Lower lobe of right lung (tissue), 2 donors: ENCODE measurements around the gene SCG2. TPM values are rescaled to one million over a fixed set of nuclear protein-coding genes. Genes with fewer than 3 reads are reported as not detected.
A peak's percentile ranks its signal among the peaks of the same experiment; 100 is the strongest.

Experiments used
- ATAC-seq, 2 donors: fragments of 200-7000 bp; cut with Tn5 transposase; one replicate each; pipeline ENCODE4 v1.9.1; 2020 to 2022; ENCODE audit warnings: mild to moderate bottlenecking in 2 of 2, moderate library complexity in 2 of 2
- DNase-seq: peaks from one replicate; pipeline ENCODE4 v3.0.0-alpha.2; 2020
- H3K27ac ChIP-seq: fragments of 200-600 bp; one replicate; pipeline ENCODE4 v1.8.0; 2022
- H3K27me3 ChIP-seq: fragments of 200-600 bp; one replicate; pipeline ENCODE4 v1.8.0; 2022; ENCODE audit warnings: low read depth
- H3K36me3 ChIP-seq: fragments of 200-600 bp; one replicate; pipeline ENCODE4 v1.8.0; 2022; ENCODE audit warnings: mild to moderate bottlenecking
- H3K4me1 ChIP-seq: fragments of 200-600 bp; one replicate; pipeline ENCODE4 v1.8.0; 2022
- H3K4me3 ChIP-seq: fragments of 200-600 bp; one replicate; pipeline ENCODE4 v1.8.0; 2022; ENCODE audit warnings: mild to moderate bottlenecking
- H3K9me3 ChIP-seq: fragments of 200-600 bp; one replicate; pipeline ENCODE4 v1.8.0; 2022
- intact Hi-C: fragments of 100-400 bp; cut with DNase I; formaldehyde crosslinking; loops from one replicate; pipeline ENCODE4 v1.11.0; 2022
- total RNA-seq: library from RNA; stranded (reverse); fragmentation: NEBNext Ultra II Directional; extraction: Animal tissue kit (Norgen Biotek cat#: 25700); gene quantifications from one replicate; pipeline ENCODE4 v1.2.1, GENCODE V29; 2021
- TF ChIP-seq, protein P1 (sequence below): fragments of 200-600 bp; IDR thresholded peaks from one replicate; pipeline ENCODE4 v1.8.0; 2022; ENCODE audit warnings: antibody characterized with exemption, mild to moderate bottlenecking
- donor health status: DM: no; HTN: yes; CAD: no; lungs with severe emphysema.

The SCG2 gene
- total RNA-seq, 1 donor from 2014 or later = 0.71 TPM

DNA sequence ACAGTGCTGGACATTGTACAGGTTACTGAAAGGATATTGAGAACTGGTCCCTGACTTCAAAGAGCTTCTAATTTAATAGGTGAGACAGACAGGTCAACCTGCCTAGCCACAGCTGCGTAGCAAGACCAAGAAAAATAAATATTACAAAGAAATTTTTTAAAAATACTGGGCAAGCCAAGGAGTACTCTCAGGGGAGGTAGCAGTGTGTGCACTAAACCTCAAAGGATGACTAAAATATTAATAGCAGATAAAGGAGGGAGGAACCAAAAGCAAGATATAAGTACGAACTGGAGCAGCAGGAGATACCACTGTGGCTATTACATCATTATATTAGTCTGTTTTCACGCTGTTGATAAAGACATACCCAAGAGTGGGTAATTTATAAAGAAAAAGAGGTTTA is 14.9 kb downstream of the SCG2 start:
- Histone ChIP-seq H3K4me3 (no peak overlapping the region), H3K27ac (no peak overlapping the region), H3K4me1 (no peaks in the 10 kb centered on the region), H3K9me3 (no peaks in the 10 kb centered on the region), H3K27me3 (no peaks in the 10 kb centered on the region), H3K36me3 (no peaks in the 10 kb centered on the region)
- no peak for ATAC-seq
- DNase-seq = no peak
- TF ChIP-seq, protein P1, sequence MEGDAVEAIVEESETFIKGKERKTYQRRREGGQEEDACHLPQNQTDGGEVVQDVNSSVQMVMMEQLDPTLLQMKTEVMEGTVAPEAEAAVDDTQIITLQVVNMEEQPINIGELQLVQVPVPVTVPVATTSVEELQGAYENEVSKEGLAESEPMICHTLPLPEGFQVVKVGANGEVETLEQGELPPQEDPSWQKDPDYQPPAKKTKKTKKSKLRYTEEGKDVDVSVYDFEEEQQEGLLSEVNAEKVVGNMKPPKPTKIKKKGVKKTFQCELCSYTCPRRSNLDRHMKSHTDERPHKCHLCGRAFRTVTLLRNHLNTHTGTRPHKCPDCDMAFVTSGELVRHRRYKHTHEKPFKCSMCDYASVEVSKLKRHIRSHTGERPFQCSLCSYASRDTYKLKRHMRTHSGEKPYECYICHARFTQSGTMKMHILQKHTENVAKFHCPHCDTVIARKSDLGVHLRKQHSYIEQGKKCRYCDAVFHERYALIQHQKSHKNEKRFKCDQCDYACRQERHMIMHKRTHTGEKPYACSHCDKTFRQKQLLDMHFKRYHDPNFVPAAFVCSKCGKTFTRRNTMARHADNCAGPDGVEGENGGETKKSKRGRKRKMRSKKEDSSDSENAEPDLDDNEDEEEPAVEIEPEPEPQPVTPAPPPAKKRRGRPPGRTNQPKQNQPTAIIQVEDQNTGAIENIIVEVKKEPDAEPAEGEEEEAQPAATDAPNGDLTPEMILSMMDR = no peak
- intact Hi-C loops = no loop called here

DNA sequence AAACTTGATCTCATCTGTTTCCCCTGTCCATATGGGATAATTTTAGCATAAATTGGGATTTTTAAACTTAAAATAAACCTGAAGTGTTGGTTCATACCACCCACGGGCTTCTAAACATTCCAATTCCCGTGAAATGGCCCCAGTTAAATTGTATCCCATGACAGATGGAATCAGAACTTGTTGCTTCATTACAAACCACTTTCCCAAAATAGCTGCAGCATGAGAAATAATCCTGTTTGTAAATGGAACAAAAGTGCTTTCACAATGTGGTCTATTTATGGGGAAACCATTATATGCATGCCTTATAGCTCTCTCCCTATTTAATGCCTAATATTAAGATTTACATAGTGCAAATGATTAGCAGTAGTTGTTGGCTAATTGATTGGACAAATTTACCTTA is 15.9 kb downstream of the SCG2 start:
- Histone ChIP-seq H3K4me3 (no peak overlapping the region), H3K27me3 (no peaks in the 10 kb centered on the region), H3K27ac (no peak overlapping the region), H3K36me3 (no peaks in the 10 kb centered on the region), H3K9me3 (no peaks in the 10 kb centered on the region), H3K4me1 (no peaks in the 10 kb centered on the region)
- ATAC-seq (peak in 1 of 2 donors; percentile 26), DNase-seq (no peak)
- intact Hi-C loops = no loop called here
- TF ChIP-seq, protein P1 = no peak

DNA sequence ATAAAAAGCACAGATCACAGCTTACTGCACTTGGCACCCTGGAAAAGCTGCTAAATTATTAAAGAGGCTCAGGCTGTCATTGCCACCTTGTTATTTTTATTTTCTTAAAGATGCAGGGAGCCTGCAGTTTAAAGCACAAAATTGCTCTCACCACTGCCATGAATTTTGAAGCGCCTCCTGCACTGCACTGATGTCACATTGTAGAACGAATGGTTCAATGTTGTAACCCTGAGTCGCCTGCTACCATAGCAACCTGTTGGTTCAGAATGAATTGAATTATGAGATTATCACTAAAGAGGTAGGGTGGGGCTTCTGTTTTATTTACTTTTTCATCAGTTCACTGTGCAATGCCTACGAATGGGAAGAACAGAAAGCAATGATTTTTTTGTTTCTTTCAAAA is 16.5 kb downstream of the SCG2 start:
- no peaks in the 10 kb centered on the region for H3K27me3 ChIP-seq
- no peak for DNase-seq
- no peak overlapping the region for H3K4me3 ChIP-seq
- TF ChIP-seq, protein P1 = no peak
- intact Hi-C loops = no loop called here
- no peaks in the 10 kb centered on the region for H3K36me3 ChIP-seq
- ATAC-seq = peak; percentile 30 to 54
- no peak overlapping the region for H3K27ac ChIP-seq
- H3K9me3 ChIP-seq = no peaks in the 10 kb centered on the region
- no peaks in the 10 kb centered on the region for H3K4me1 ChIP-seq

DNA sequence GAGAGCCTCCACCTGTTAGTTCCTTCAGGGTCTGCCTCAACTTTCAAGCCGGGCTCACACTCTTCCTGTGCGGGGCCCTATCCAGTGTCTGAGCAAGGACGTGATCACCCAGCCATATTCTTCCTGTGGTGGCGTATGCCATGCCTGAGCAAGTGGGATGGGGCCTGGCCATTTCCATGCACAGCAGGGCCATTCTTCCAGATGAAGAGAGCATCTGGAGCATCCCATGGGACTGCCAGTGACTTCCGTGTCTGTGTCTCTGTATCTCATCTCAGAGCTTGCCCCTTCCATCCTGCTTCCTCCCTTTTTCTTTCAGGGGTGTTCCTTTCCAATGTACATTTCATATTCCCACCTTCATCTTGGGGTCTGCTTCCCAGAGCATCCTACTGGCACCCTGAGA is 20.2 kb downstream of the SCG2 start:
- Histone ChIP-seq H3K27ac (no peak overlapping the region), H3K27me3 (no peaks in the 10 kb centered on the region), H3K9me3 (no peaks in the 10 kb centered on the region), H3K4me3 (no peak overlapping the region), H3K4me1 (no peaks in the 10 kb centered on the region), H3K36me3 (no peaks in the 10 kb centered on the region)
- TF ChIP-seq, protein P1 = no peak
- ATAC-seq (no peak), DNase-seq (no peak)
- intact Hi-C loops = no loop called here

DNA sequence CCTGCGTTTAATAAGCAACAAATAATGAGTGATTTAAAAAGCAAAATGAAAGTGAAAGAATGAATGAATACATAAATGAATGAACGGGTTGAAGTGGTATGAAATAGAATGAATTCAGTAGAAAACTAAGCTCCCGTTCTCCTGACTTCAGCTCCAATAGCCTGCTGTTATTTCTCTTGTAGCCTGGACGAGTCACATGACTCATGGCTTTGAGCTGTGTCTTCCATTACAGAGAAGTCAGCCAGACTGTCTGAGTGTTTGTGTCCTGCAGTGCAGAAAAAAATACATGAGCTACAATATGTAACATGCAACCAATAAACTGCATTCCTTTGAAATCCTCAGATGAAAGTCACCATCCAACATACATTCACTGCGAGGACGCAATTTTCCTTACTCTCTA is 21.2 kb downstream of the SCG2 start:
- intact Hi-C loops = no loop called here
- Histone ChIP-seq H3K4me3 (no peak overlapping the region), H3K27ac (no peak overlapping the region), H3K36me3 (no peaks in the 10 kb centered on the region), H3K27me3 (no peaks in the 10 kb centered on the region), H3K9me3 (no peaks in the 10 kb centered on the region), H3K4me1 (no peaks in the 10 kb centered on the region)
- DNase-seq = no peak
- TF ChIP-seq, protein P1 = no peak
- ATAC-seq = no peak

DNA sequence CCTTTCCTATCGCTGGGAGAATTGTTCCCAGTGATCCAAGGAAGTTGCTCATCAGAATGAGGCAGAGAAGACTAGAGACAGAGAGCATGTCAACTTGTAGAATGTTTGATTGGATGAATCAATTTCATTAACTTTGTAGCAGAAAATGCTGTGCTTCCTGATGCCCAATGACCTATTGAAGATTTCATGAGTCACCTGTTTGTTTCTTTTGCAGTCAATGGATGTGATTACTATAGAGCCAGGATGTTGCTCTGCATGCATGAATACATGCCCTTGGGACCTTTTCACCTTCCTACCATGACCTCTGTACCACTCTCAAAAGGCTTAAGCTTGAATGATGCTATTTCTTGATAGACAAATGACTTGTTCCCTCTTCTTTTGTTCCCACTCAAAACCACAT is 23.3 kb downstream of the SCG2 start:
- no peak overlapping the region for H3K27ac ChIP-seq
- H3K36me3 ChIP-seq = no peaks in the 10 kb centered on the region
- intact Hi-C loops = no loop called here
- DNase-seq (no peak), ATAC-seq (no peak)
- H3K4me1 ChIP-seq = no peaks in the 10 kb centered on the region
- H3K4me3 ChIP-seq = no peak overlapping the region
- TF ChIP-seq, protein P1 = no peak
- no peaks in the 10 kb centered on the region for H3K9me3 ChIP-seq
- no peaks in the 10 kb centered on the region for H3K27me3 ChIP-seq
